HFFc6 (cell line): ENCODE data around the gene TFDP2. TPM values are rescaled to one million over a fixed set of nuclear protein-coding genes. Genes with fewer than 3 reads are reported as not detected.

ENCODE experiments used
- DNase-seq: peaks from one replicate; pipeline ENCODE4 v3.0.0-alpha.2; 2018
- H3K27ac Mint-ChIP-seq: 2 replicates; pipeline ENCODE4 v1.8.0; 2020; ENCODE audit warnings: mild to moderate bottlenecking, mixed read lengths
- H3K27me3 Mint-ChIP-seq: 2 replicates; pipeline ENCODE4 v1.8.0; 2021; ENCODE audit warnings: mild to moderate bottlenecking, moderate library complexity, mixed read lengths; ENCODE audit not compliant: insufficient read depth
- H3K36me3 Mint-ChIP-seq: 2 replicates; pipeline ENCODE4 v1.8.0; 2021; ENCODE audit warnings: low read depth, mixed read lengths
- H3K4me1 Mint-ChIP-seq: 2 replicates; pipeline ENCODE4 v1.8.0; 2020; ENCODE audit warnings: low read depth, mixed read lengths
- H3K4me3 Mint-ChIP-seq: 2 replicates; pipeline ENCODE4 v1.8.0; 2020; ENCODE audit warnings: mild to moderate bottlenecking, moderate library complexity, mixed read lengths
- H3K9me3 Mint-ChIP-seq: 2 replicates; pipeline ENCODE4 v1.8.0; 2020; ENCODE audit warnings: mild to moderate bottlenecking, mixed read lengths
- CTCF ChIP-seq: fragments of 200-600 bp; sonication (generic); IDR thresholded peaks from 2 replicates; pipeline ENCODE4 v1.5.0; 2021; ENCODE audit warnings: antibody characterized with exemption, mild to moderate bottlenecking
- total RNA-seq, 6 experiments: library from RNA; stranded (reverse); fragmentation: NEBNext Ultra II Directional; extraction: Animal tissue kit (Norgen Biotek cat#: 25700); gene quantifications; 2 replicates in 1 of 6; 3 replicates in 5 of 6; pipeline ENCODE4 v1.2.3, GENCODE V29; 2021

The TFDP2 gene
- total RNA-seq, 6 experiments from 2014 or later = 22.0 to 34.1 (median 27.6) TPM

- no peak overlapping the region for H3K4me3 Mint-ChIP-seq
- H3K36me3 Mint-ChIP-seq = no peaks in the 10 kb centered on the region
- no peak overlapping the region for H3K27ac Mint-ChIP-seq
- no peak for TF ChIP-seq CTCF
- no peak for DNase-seq
- H3K27me3 Mint-ChIP-seq = no peaks in the 10 kb centered on the region
- H3K9me3 Mint-ChIP-seq = no peaks in the 10 kb centered on the region
- peaks cover 14% of the 10 kb centered on the region for H3K4me1 Mint-ChIP-seq
Measured at GRCh38 chr3:142112601-142113000, 36.7 kb downstream of the TFDP2 start.

GRCh38 chr3:142106548-142106947 is 42.8 kb downstream of the TFDP2 start:
- H3K9me3 Mint-ChIP-seq = no peaks in the 10 kb centered on the region
- peaks cover 12% of the 10 kb centered on the region for H3K4me1 Mint-ChIP-seq
- no peaks in the 10 kb centered on the region for H3K27me3 Mint-ChIP-seq
- no peak for DNase-seq
- H3K27ac Mint-ChIP-seq = no peak overlapping the region
- H3K36me3 Mint-ChIP-seq = no peaks in the 10 kb centered on the region
- no peak overlapping the region for H3K4me3 Mint-ChIP-seq
- TF ChIP-seq CTCF = no peak

GRCh38 chr3:142105991-142106390 is 43.4 kb downstream of the TFDP2 start:
- Mint-ChIP-seq H3K27me3 (no peaks in the 10 kb centered on the region), H3K27ac (no peak overlapping the region), H3K9me3 (no peaks in the 10 kb centered on the region), H3K36me3 (no peaks in the 10 kb centered on the region), H3K4me1 (peaks cover 12% of the 10 kb centered on the region), H3K4me3 (no peak overlapping the region)
- DNase-seq = no peak
- no peak for TF ChIP-seq CTCF

- H3K9me3 Mint-ChIP-seq = no peaks in the 10 kb centered on the region
- H3K36me3 Mint-ChIP-seq = no peaks in the 10 kb centered on the region
- no peaks in the 10 kb centered on the region for H3K27me3 Mint-ChIP-seq
- no peak overlapping the region for H3K27ac Mint-ChIP-seq
- no peak overlapping the region for H3K4me3 Mint-ChIP-seq
- no peak for TF ChIP-seq CTCF
- peaks cover 16% of the 10 kb centered on the region for H3K4me1 Mint-ChIP-seq
- no peak for DNase-seq
Measured at GRCh38 chr3:142104763-142105162, 44.6 kb downstream of the TFDP2 start.

- Mint-ChIP-seq H3K9me3 (no peaks in the 10 kb centered on the region), H3K4me1 (peaks cover 17% of the 10 kb centered on the region), H3K27ac (no peak overlapping the region), H3K36me3 (no peaks in the 10 kb centered on the region), H3K27me3 (no peaks in the 10 kb centered on the region), H3K4me3 (no peak overlapping the region)
- TF ChIP-seq CTCF = no peak
- no peak for DNase-seq
Measured at GRCh38 chr3:142098964-142099363, 50.4 kb downstream of the TFDP2 start.
